Rectal smooth muscle tissue (tissue), 1 donor: ENCODE data around the gene MEIKIN.
"Not testable (repeated sequence)": the region's sequence is repeated elsewhere in the genome, so short reads cannot be mapped to it uniquely, and the experiment has no call there.

Source experiments
- H3K27ac ChIP-seq: one replicate; pipeline ENCODE4 v1.7.0; 2013; ENCODE audit warnings: low read depth, low read length, inconsistent platforms
- H3K27me3 ChIP-seq: one replicate; pipeline ENCODE4 v1.7.0; 2013; ENCODE audit warnings: low read length; ENCODE audit not compliant: control insufficient read depth, insufficient read depth
- H3K36me3 ChIP-seq: one replicate; pipeline ENCODE4 v1.7.0; 2013; ENCODE audit warnings: low read length; ENCODE audit not compliant: control insufficient read depth, insufficient read depth
- H3K4me1 ChIP-seq: one replicate; pipeline ENCODE4 v1.7.0; 2013; ENCODE audit warnings: low read length; ENCODE audit not compliant: control insufficient read depth, insufficient read depth
- H3K4me3 ChIP-seq: one replicate; pipeline ENCODE4 v1.7.0; 2013; ENCODE audit warnings: low read length
- H3K9ac ChIP-seq: one replicate; pipeline ENCODE4 v1.7.0; 2013; ENCODE audit warnings: low read length

Gene MEIKIN

GRCh38 chr5:131867524-131867923, 77.9 kb downstream of the MEIKIN start:
- Histone ChIP-seq H3K27me3 (no peaks in the 10 kb centered on the region), H3K9ac (no peak overlapping the region), H3K36me3 (no peaks in the 10 kb centered on the region), H3K27ac (no peak overlapping the region), H3K4me3 (no peak overlapping the region), H3K4me1 (no peaks in the 10 kb centered on the region)

- Histone ChIP-seq H3K36me3 (no peaks in the 10 kb centered on the region), H3K27me3 (no peaks in the 10 kb centered on the region), H3K4me3 (no peak overlapping the region), H3K27ac (no peak overlapping the region), H3K4me1 (no peaks in the 10 kb centered on the region), H3K9ac (no peak overlapping the region)
Observed at GRCh38 chr5:131863700-131864099, 81.8 kb downstream of the MEIKIN start.

GRCh38 chr5:131857388-131857787, 88.1 kb downstream of the MEIKIN start:
- Histone ChIP-seq H3K4me3 (no peak overlapping the region), H3K9ac (no peak overlapping the region), H3K36me3 (no peaks in the 10 kb centered on the region), H3K27ac (no peak overlapping the region), H3K27me3 (no peaks in the 10 kb centered on the region), H3K4me1 (no peaks in the 10 kb centered on the region)

GRCh38 chr5:131855452-131855851, 90.0 kb downstream of the MEIKIN start:
- Histone ChIP-seq H3K9ac (no peak overlapping the region), H3K27ac (no peak overlapping the region), H3K36me3 (no peaks in the 10 kb centered on the region), H3K27me3 (no peaks in the 10 kb centered on the region), H3K4me1 (no peaks in the 10 kb centered on the region), H3K4me3 (no peak overlapping the region)

GRCh38 chr5:131854134-131854533, 91.3 kb downstream of the MEIKIN start:
- no peaks in the 10 kb centered on the region for H3K4me1 ChIP-seq
- no peaks in the 10 kb centered on the region for H3K36me3 ChIP-seq
- H3K4me3 ChIP-seq = no peak overlapping the region
- H3K9ac ChIP-seq = no peak overlapping the region
- H3K27me3 ChIP-seq = no peaks in the 10 kb centered on the region
- no peak overlapping the region for H3K27ac ChIP-seq

- Histone ChIP-seq H3K4me1 (no peaks in the 10 kb centered on the region), H3K27me3 (no peaks in the 10 kb centered on the region), H3K27ac (no peak overlapping the region), H3K36me3 (no peaks in the 10 kb centered on the region), H3K9ac (no peak overlapping the region), H3K4me3 (no peak overlapping the region)
Observed at GRCh38 chr5:131848662-131849061, 96.8 kb downstream of the MEIKIN start.

GRCh38 chr5:131846536-131846935, 98.9 kb downstream of the MEIKIN start:
- H3K9ac ChIP-seq = no peak overlapping the region
- no peaks in the 10 kb centered on the region for H3K27me3 ChIP-seq
- no peaks in the 10 kb centered on the region for H3K36me3 ChIP-seq
- H3K4me3 ChIP-seq = no peak overlapping the region
- no peaks in the 10 kb centered on the region for H3K4me1 ChIP-seq
- no peak overlapping the region for H3K27ac ChIP-seq

- H3K9ac ChIP-seq = no peak overlapping the region
- no peak overlapping the region for H3K27ac ChIP-seq
- no peaks in the 10 kb centered on the region for H3K27me3 ChIP-seq
- H3K4me3 ChIP-seq = no peak overlapping the region
- no peaks in the 10 kb centered on the region for H3K36me3 ChIP-seq
- H3K4me1 ChIP-seq = no peaks in the 10 kb centered on the region
Observed at GRCh38 chr5:131845828-131846227, 99.6 kb downstream of the MEIKIN start.

GRCh38 chr5:131842971-131843370, 102.5 kb downstream of the MEIKIN start:
- H3K27me3 ChIP-seq, H3K9ac ChIP-seq, H3K4me3 ChIP-seq, H3K27ac ChIP-seq, H3K36me3 ChIP-seq, H3K4me1 ChIP-seq: not testable (repeated sequence)

- not testable (repeated sequence) for H3K36me3 ChIP-seq, H3K9ac ChIP-seq, H3K4me1 ChIP-seq, H3K4me3 ChIP-seq, H3K27ac ChIP-seq, H3K27me3 ChIP-seq
Observed at GRCh38 chr5:131832702-131833101, 112.8 kb downstream of the MEIKIN start.

- no peaks in the 10 kb centered on the region for H3K27me3 ChIP-seq
- no peak overlapping the region for H3K9ac ChIP-seq
- H3K36me3 ChIP-seq = no peaks in the 10 kb centered on the region
- no peak overlapping the region for H3K4me3 ChIP-seq
- H3K27ac ChIP-seq = no peak overlapping the region
- no peaks in the 10 kb centered on the region for H3K4me1 ChIP-seq
Observed at GRCh38 chr5:131825404-131826013, 120.0 kb downstream of the MEIKIN start.

GRCh38 chr5:131824631-131825030, 120.8 kb downstream of the MEIKIN start:
- Histone ChIP-seq H3K36me3 (no peaks in the 10 kb centered on the region), H3K27ac (no peak overlapping the region), H3K9ac (no peak overlapping the region), H3K4me1 (no peaks in the 10 kb centered on the region), H3K4me3 (no peak overlapping the region), H3K27me3 (no peaks in the 10 kb centered on the region)

- no peak overlapping the region for H3K27ac ChIP-seq
- no peaks in the 10 kb centered on the region for H3K4me1 ChIP-seq
- H3K9ac ChIP-seq = no peak overlapping the region
- no peaks in the 10 kb centered on the region for H3K27me3 ChIP-seq
- H3K4me3 ChIP-seq = no peak overlapping the region
- no peaks in the 10 kb centered on the region for H3K36me3 ChIP-seq
Observed at GRCh38 chr5:131821221-131821620, 124.2 kb downstream of the MEIKIN start.
